ENCODE measurements around the gene SRPK2. TPM values are rescaled to one million over a fixed set of nuclear protein-coding genes. Genes with fewer than 3 reads are reported as not detected.
A peak's percentile ranks its signal among the peaks of the same experiment; 100 is the strongest.
"Not testable (repeated sequence)": the region's sequence is repeated elsewhere in the genome, so short reads cannot be mapped to it uniquely, and the experiment has no call there.

SRPK2 gene
- total RNA-seq, 1 donor from 2014 or later = 69.5 TPM

DNA sequence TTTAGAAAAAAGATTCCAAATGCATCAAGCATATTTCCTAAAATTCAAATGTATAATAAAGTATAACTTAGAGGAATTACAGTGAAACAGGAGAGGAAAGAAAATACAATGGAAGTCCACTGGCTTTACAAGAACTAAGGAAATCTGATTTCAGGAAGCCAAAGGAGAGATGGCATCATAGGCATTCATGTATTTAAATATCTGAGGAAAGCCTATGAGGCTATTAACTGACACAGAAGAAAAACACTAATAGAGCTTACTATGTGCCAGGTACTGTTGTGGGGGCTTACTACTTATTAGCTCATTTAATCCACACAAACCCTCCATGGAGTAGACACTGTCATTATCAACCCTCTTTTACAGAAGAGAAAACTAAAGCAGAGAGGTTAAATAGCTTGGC is 92.2 kb downstream of the SRPK2 start:
- Mint-ChIP-seq H3K9me3 (ENCODE audit: unreplicated experiment) (no peaks in the 10 kb centered on the region), H3K4me1 (ENCODE audit: unreplicated experiment) (peaks cover 22% of the 10 kb centered on the region), H3K4me3 (ENCODE audit: unreplicated experiment) (no peak overlapping the region), H3K27me3 (ENCODE audit: unreplicated experiment) (no peaks in the 10 kb centered on the region), H3K36me3 (ENCODE audit: unreplicated experiment) (no peaks in the 10 kb centered on the region), H3K27ac (ENCODE audit: unreplicated experiment) (peak overlapping the region; percentile 48)
- TF ChIP-seq, protein P1, sequence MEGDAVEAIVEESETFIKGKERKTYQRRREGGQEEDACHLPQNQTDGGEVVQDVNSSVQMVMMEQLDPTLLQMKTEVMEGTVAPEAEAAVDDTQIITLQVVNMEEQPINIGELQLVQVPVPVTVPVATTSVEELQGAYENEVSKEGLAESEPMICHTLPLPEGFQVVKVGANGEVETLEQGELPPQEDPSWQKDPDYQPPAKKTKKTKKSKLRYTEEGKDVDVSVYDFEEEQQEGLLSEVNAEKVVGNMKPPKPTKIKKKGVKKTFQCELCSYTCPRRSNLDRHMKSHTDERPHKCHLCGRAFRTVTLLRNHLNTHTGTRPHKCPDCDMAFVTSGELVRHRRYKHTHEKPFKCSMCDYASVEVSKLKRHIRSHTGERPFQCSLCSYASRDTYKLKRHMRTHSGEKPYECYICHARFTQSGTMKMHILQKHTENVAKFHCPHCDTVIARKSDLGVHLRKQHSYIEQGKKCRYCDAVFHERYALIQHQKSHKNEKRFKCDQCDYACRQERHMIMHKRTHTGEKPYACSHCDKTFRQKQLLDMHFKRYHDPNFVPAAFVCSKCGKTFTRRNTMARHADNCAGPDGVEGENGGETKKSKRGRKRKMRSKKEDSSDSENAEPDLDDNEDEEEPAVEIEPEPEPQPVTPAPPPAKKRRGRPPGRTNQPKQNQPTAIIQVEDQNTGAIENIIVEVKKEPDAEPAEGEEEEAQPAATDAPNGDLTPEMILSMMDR (IDR thresholded peaks at IDR 0.05) = no peak
- DNase-seq (ENCODE audit: extremely low spot score, unreplicated experiment) = no peak

- Mint-ChIP-seq H3K36me3 (ENCODE audit: unreplicated experiment) (no peaks in the 10 kb centered on the region), H3K27me3 (ENCODE audit: unreplicated experiment) (no peaks in the 10 kb centered on the region), H3K9me3 (ENCODE audit: unreplicated experiment) (no peaks in the 10 kb centered on the region), H3K4me3 (ENCODE audit: unreplicated experiment) (no peak overlapping the region), H3K4me1 (ENCODE audit: unreplicated experiment) (peaks cover 23% of the 10 kb centered on the region), H3K27ac (ENCODE audit: unreplicated experiment) (peak overlapping the region; percentile 48)
- no peak for DNase-seq (ENCODE audit: extremely low spot score, unreplicated experiment)
- TF ChIP-seq, protein P1 (IDR thresholded peaks at IDR 0.05) = no peak
These were observed 92.9 kb downstream of the SRPK2 start for GRCh38 chr7:105295596-105296352.

DNA sequence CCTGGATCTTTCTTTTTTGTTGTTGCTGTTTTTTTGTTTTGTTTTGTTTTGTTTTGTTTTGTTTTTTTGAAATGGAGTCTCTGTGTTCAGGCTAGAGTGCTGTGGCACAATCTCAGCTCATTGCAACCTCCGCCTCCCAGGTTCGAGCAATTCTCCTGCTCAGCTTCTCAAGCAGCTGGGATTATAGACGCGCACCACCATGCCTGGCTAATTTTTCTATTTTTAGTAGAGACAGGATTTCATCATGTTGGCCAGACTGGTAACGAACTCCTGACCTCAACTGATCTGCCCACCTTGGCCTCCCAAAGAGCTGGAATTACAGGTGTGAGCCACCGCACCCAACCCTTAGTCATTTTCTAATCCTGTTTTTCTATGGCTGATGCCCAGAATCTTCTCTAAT is 94.2 kb downstream of the SRPK2 start:
- DNase-seq (ENCODE audit: extremely low spot score, unreplicated experiment); H3K27me3 Mint-ChIP-seq (ENCODE audit: unreplicated experiment); H3K9me3 Mint-ChIP-seq (ENCODE audit: unreplicated experiment); H3K27ac Mint-ChIP-seq (ENCODE audit: unreplicated experiment); H3K4me3 Mint-ChIP-seq (ENCODE audit: unreplicated experiment); H3K36me3 Mint-ChIP-seq (ENCODE audit: unreplicated experiment): not testable (repeated sequence)
- H3K4me1 Mint-ChIP-seq (ENCODE audit: unreplicated experiment) = peaks cover 26% of the 10 kb centered on the region

DNA sequence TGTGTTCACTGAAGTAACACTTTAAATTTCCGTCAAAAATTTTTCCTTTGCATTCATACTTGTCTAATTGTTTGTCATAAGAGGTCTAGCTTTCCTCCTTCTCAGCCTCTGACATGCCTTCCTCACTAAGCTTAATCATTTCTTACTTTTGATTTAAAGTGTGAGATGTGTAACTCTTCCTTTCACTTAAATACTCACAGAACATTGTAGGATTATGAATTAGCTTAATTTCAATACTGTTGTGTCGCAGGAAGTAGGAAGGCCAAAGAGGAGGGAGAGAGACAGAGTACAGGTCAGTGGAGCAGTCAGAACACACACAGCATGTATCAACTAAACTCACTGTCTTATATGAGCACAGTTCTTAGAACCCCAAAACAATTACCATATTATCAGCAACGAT is 99.0 kb downstream of the SRPK2 start:
- TF ChIP-seq, protein P1 (IDR thresholded peaks at IDR 0.05) = no peak
- no peak for DNase-seq (ENCODE audit: extremely low spot score, unreplicated experiment)
- Mint-ChIP-seq H3K4me1 (ENCODE audit: unreplicated experiment) (peaks cover 7% of the 10 kb centered on the region), H3K27me3 (ENCODE audit: unreplicated experiment) (no peaks in the 10 kb centered on the region), H3K36me3 (ENCODE audit: unreplicated experiment) (no peaks in the 10 kb centered on the region), H3K9me3 (ENCODE audit: unreplicated experiment) (no peaks in the 10 kb centered on the region), H3K4me3 (ENCODE audit: unreplicated experiment) (no peak overlapping the region), H3K27ac (ENCODE audit: unreplicated experiment) (no peak overlapping the region)

GRCh38 chr7:105286441-105286840 is 102.3 kb downstream of the SRPK2 start:
- Mint-ChIP-seq H3K36me3 (ENCODE audit: unreplicated experiment) (no peaks in the 10 kb centered on the region), H3K4me3 (ENCODE audit: unreplicated experiment) (no peak overlapping the region), H3K27ac (ENCODE audit: unreplicated experiment) (no peak overlapping the region), H3K9me3 (ENCODE audit: unreplicated experiment) (no peaks in the 10 kb centered on the region), H3K27me3 (ENCODE audit: unreplicated experiment) (no peaks in the 10 kb centered on the region), H3K4me1 (ENCODE audit: unreplicated experiment) (peaks cover 6% of the 10 kb centered on the region)
- TF ChIP-seq, protein P1 (IDR thresholded peaks at IDR 0.05) = no peak
- DNase-seq (ENCODE audit: extremely low spot score, unreplicated experiment) = no peak
